ENCODE measurements around the gene CPXM1.
"Not testable (repeated sequence)": the region's sequence is repeated elsewhere in the genome, so short reads cannot be mapped to it uniquely, and the experiment has no call there.

CPXM1 gene

GRCh38 chr20:2799688-2800520 is 523 bp downstream of the CPXM1 start:
- DNase-seq (ENCODE audit: low read depth in 2 of 2) = no peak

- no peak for DNase-seq (ENCODE audit: low read depth in 2 of 2)
Measured at GRCh38 chr20:2799271-2799670, 1.2 kb downstream of the CPXM1 start.

- no peak for DNase-seq (ENCODE audit: low read depth in 2 of 2)
Measured at GRCh38 chr20:2798814-2799213, 1.6 kb downstream of the CPXM1 start.

- DNase-seq (ENCODE audit: low read depth in 2 of 2) = no peak
Measured at GRCh38 chr20:2798095-2798805, 2.2 kb downstream of the CPXM1 start.

GRCh38 chr20:2797136-2797983 is 3.1 kb downstream of the CPXM1 start:
- no peak for DNase-seq (ENCODE audit: low read depth in 2 of 2)

GRCh38 chr20:2796011-2796660 is 4.3 kb downstream of the CPXM1 start:
- no peak for DNase-seq (ENCODE audit: low read depth in 2 of 2)

- DNase-seq (ENCODE audit: low read depth in 2 of 2) = no peak
Measured at GRCh38 chr20:2795451-2795850, 5.0 kb downstream of the CPXM1 start.

GRCh38 chr20:2794866-2795447 is 5.5 kb downstream of the CPXM1 start:
- no peak for DNase-seq (ENCODE audit: low read depth in 2 of 2)

- DNase-seq (ENCODE audit: low read depth in 2 of 2) = no peak
Measured at GRCh38 chr20:2794202-2794748, 6.2 kb downstream of the CPXM1 start.

- DNase-seq (ENCODE audit: low read depth in 2 of 2) = no peak
Measured at GRCh38 chr20:2793471-2793870, 7.0 kb downstream of the CPXM1 start.

- DNase-seq (ENCODE audit: low read depth in 2 of 2) = no peak
Measured at GRCh38 chr20:2783908-2784566, 16.4 kb downstream of the CPXM1 start.

GRCh38 chr20:2780948-2781347 is 19.5 kb downstream of the CPXM1 start:
- no peak for DNase-seq (ENCODE audit: low read depth in 2 of 2)

- DNase-seq (ENCODE audit: low read depth in 2 of 2) = no peak
Measured at GRCh38 chr20:2778602-2779321, 21.7 kb downstream of the CPXM1 start.

- DNase-seq (ENCODE audit: low read depth in 2 of 2) = no peak
Measured at GRCh38 chr20:2775139-2775538, 25.3 kb downstream of the CPXM1 start.

- DNase-seq (ENCODE audit: low read depth in 2 of 2) = no peak
Measured at GRCh38 chr20:2773812-2774211, 26.6 kb downstream of the CPXM1 start.

GRCh38 chr20:2771631-2772080 is 28.8 kb downstream of the CPXM1 start:
- no peak for DNase-seq (ENCODE audit: low read depth in 2 of 2)

- DNase-seq (ENCODE audit: low read depth in 2 of 2) = not testable (repeated sequence)
Measured at GRCh38 chr20:2770091-2770490, 30.3 kb downstream of the CPXM1 start.

- DNase-seq (ENCODE audit: low read depth in 2 of 2) = no peak
Measured at GRCh38 chr20:2768632-2769015, 31.8 kb downstream of the CPXM1 start.

- no peak for DNase-seq (ENCODE audit: low read depth in 2 of 2)
Measured at GRCh38 chr20:2767768-2768631, 32.4 kb downstream of the CPXM1 start.
